WTC11 (cell line): ENCODE measurements around the gene RANBP17.

ENCODE experiments used
- ELF4 ChIP-seq: sonication (generic); formaldehyde crosslinking; IDR thresholded peaks from 2 replicates; pipeline ENCODE4 v1.8.1; 2022; ENCODE audit warnings: low read depth, mild to moderate bottlenecking, moderate library complexity, missing genetic modification reagents
- ETV6 ChIP-seq: sonication (generic); formaldehyde crosslinking; IDR thresholded peaks from 2 replicates; pipeline ENCODE4 v1.8.1; 2022; ENCODE audit warnings: mild to moderate bottlenecking, missing genetic modification reagents
- NFE2L1 ChIP-seq: sonication (generic); formaldehyde crosslinking; IDR thresholded peaks from 2 replicates; pipeline ENCODE4 v1.8.1; 2023; ENCODE audit warnings: missing genetic modification reagents
- OVOL2 ChIP-seq: fragments of 250-450 bp; sonication (Bioruptor Pico); IDR thresholded peaks from 2 replicates; pipeline ENCODE4 v1.9.0; 2021; ENCODE audit warnings: mild to moderate bottlenecking, borderline replicate concordance
- SP1 ChIP-seq: sonication (generic); formaldehyde crosslinking; conservative IDR thresholded peaks from 2 replicates; pipeline ENCODE4 v1.8.1; 2022; ENCODE audit warnings: missing genetic modification reagents
- TP53 ChIP-seq: sonication (generic); formaldehyde crosslinking; IDR thresholded peaks from 2 replicates; pipeline ENCODE4 v1.8.1; 2023; ENCODE audit warnings: mild to moderate bottlenecking, missing genetic modification reagents
- ZNF396 ChIP-seq: fragments of 250-450 bp; sonication (Bioruptor Pico); IDR thresholded peaks from 2 replicates; pipeline ENCODE4 v1.8.0; 2021; ENCODE audit warnings: mild to moderate bottlenecking, moderate library complexity, borderline replicate concordance
- TF ChIP-seq, protein P1 (sequence below): fragments of 200-600 bp; IDR thresholded peaks from 2 replicates; pipeline ENCODE4 v1.8.0; 2022; ENCODE audit warnings: antibody characterized with exemption
- TF ChIP-seq, protein P2 (sequence below): fragments of 250-450 bp; sonication (Bioruptor Pico); IDR thresholded peaks from 2 replicates; pipeline ENCODE4 v2.1.2; 2022; ENCODE audit warnings: mild to moderate bottlenecking, moderate library complexity
- TF ChIP-seq, protein P3 (sequence below): sonication (generic); formaldehyde crosslinking; IDR thresholded peaks from 2 replicates; pipeline ENCODE4 v1.8.0; 2022; ENCODE audit warnings: mild to moderate bottlenecking, missing genetic modification reagents
- TF ChIP-seq, protein P4 (sequence below): sonication (generic); formaldehyde crosslinking; IDR thresholded peaks from 2 replicates; pipeline ENCODE4 v1.8.0; 2022; ENCODE audit warnings: mild to moderate bottlenecking, missing genetic modification reagents

DNA sequence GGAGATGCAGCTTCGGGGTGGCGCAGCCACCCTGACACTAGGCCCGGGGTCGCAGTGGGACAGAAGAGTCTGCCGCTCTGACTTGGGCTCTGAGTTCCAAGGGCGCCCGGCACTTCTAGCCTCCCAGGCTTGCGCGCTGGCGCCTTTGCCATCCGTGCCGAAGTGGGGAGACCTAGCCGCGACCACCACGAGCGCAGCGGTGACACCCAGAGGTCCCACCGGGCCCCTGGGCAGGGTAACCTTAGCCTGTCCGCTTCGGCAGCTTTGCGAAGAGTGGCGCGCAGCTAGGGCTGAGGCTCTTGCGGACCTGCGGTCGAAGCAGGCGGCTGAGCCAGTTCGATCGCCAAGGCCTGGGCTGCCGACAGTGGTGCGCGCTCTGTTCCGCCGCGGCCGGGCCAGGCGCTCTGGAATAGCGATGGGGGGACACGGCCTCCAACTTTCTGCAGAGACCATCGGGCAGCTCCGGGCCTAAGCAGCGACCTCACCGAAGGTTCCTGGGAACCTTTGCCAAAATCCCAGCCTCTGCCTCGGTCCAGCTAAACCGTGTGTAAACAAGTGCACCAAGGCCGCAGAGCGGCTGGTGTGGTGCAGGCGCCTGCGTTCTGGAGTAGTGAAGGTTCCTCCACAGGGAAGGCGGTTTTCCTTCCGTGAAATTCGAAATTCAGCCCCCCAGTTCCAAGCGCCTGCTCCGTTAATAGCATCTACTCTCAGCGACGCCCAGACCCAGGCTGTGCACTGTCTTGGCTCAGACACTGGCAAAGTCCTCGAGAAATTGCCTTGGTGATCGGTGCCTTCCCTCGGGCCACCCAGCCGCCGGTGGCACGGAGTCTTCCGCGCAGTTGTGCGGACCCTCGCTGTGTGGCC lies 454.7 kb downstream of the RANBP17 start:
- TF ChIP-seq SP1 (no peak), NFE2L1 (CRISPR knock-in tag) (no peak), ELF4 (no peak), ETV6 (no peak), TP53 (CRISPR knock-in tag) (no peak), ZNF396 (CRISPR knock-in tag) (no peak), OVOL2 (no peak)
- TF ChIP-seq, protein P1, sequence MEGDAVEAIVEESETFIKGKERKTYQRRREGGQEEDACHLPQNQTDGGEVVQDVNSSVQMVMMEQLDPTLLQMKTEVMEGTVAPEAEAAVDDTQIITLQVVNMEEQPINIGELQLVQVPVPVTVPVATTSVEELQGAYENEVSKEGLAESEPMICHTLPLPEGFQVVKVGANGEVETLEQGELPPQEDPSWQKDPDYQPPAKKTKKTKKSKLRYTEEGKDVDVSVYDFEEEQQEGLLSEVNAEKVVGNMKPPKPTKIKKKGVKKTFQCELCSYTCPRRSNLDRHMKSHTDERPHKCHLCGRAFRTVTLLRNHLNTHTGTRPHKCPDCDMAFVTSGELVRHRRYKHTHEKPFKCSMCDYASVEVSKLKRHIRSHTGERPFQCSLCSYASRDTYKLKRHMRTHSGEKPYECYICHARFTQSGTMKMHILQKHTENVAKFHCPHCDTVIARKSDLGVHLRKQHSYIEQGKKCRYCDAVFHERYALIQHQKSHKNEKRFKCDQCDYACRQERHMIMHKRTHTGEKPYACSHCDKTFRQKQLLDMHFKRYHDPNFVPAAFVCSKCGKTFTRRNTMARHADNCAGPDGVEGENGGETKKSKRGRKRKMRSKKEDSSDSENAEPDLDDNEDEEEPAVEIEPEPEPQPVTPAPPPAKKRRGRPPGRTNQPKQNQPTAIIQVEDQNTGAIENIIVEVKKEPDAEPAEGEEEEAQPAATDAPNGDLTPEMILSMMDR: no peak
- TF ChIP-seq, protein P2, sequence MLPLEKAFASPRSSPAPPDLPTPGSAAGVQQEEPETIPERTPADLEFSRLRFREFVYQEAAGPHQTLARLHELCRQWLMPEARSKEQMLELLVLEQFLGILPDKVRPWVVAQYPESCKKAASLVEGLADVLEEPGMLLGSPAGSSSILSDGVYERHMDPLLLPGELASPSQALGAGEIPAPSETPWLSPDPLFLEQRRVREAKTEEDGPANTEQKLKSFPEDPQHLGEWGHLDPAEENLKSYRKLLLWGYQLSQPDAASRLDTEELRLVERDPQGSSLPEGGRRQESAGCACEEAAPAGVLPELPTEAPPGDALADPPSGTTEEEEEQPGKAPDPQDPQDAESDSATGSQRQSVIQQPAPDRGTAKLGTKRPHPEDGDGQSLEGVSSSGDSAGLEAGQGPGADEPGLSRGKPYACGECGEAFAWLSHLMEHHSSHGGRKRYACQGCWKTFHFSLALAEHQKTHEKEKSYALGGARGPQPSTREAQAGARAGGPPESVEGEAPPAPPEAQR: no peak
- TF ChIP-seq, protein P3, sequence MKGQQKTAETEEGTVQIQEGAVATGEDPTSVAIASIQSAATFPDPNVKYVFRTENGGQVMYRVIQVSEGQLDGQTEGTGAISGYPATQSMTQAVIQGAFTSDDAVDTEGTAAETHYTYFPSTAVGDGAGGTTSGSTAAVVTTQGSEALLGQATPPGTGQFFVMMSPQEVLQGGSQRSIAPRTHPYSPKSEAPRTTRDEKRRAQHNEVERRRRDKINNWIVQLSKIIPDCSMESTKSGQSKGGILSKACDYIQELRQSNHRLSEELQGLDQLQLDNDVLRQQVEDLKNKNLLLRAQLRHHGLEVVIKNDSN: no peak
- TF ChIP-seq, protein P4, sequence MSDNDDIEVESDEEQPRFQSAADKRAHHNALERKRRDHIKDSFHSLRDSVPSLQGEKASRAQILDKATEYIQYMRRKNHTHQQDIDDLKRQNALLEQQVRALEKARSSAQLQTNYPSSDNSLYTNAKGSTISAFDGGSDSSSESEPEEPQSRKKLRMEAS: no peak
